HepG2 (cell line): ENCODE data around the gene HSPB9. TPM values are rescaled to one million over a fixed set of nuclear protein-coding genes. Genes with fewer than 3 reads are reported as not detected.

Experiments used
- AHDC1 ChIP-seq: sonication (generic); formaldehyde crosslinking; IDR thresholded peaks from 2 replicates; pipeline ENCODE4 v1.5.1; 2020; ENCODE audit warnings: mild to moderate bottlenecking, missing genetic modification reagents, borderline replicate concordance
- ATF7 ChIP-seq, 2 experiments: fragments of 450-650 bp in 1 of 2; sonication (generic) in 1 of 2; formaldehyde crosslinking in 1 of 2; IDR thresholded peaks; 2 replicates each; pipeline versions ENCODE4 v1.4.0 to v1.6.1; 2016 to 2020; ENCODE audit warnings: antibody characterized with exemption in 1 of 2, mild to moderate bottlenecking in 1 of 2, missing genetic modification reagents in 1 of 2
- CSRNP2 ChIP-seq: sonication (generic); formaldehyde crosslinking; conservative IDR thresholded peaks from 2 replicates; pipeline ENCODE4 v1.8.0; 2022; ENCODE audit warnings: low read depth, missing genetic modification reagents
- JARID2 ChIP-seq: sonication (generic); formaldehyde crosslinking; IDR thresholded peaks from 2 replicates; pipeline ENCODE4 v1.8.1; 2023; ENCODE audit warnings: missing genetic modification reagents, inconsistent platforms; ENCODE audit not compliant: insufficient replicate concordance
- MYPOP ChIP-seq: sonication (generic); formaldehyde crosslinking; IDR thresholded peaks from 2 replicates; pipeline ENCODE4 v1.8.1; 2023; ENCODE audit warnings: mild to moderate bottlenecking, moderate library complexity, missing genetic modification reagents
- ONECUT2 ChIP-seq: sonication (generic); formaldehyde crosslinking; IDR thresholded peaks from 2 replicates; pipeline ENCODE4 v1.4.0; 2020; ENCODE audit warnings: missing genetic modification reagents
- REPIN1 ChIP-seq: sonication (generic); formaldehyde crosslinking; IDR thresholded peaks from 2 replicates; pipeline ENCODE4 v1.8.0; 2022; ENCODE audit warnings: missing genetic modification reagents, low read depth, mild to moderate bottlenecking, borderline replicate concordance
- TBP ChIP-seq: sonication (generic); formaldehyde crosslinking; IDR thresholded peaks from 2 replicates; pipeline ENCODE4 v1.5.0; 2020; ENCODE audit warnings: missing genetic modification reagents
- ZFAT ChIP-seq: sonication (generic); formaldehyde crosslinking; conservative IDR thresholded peaks from 2 replicates; pipeline ENCODE4 v1.8.1; 2023; ENCODE audit warnings: missing genetic modification reagents, inconsistent platforms
- ZNF18 ChIP-seq: sonication (generic); formaldehyde crosslinking; IDR thresholded peaks from 2 replicates; pipeline ENCODE4 v1.8.0; 2022; ENCODE audit warnings: mild to moderate bottlenecking, missing genetic modification reagents; ENCODE audit not compliant: insufficient replicate concordance
- ZNF333 ChIP-seq: sonication (generic); formaldehyde crosslinking; IDR thresholded peaks from 2 replicates; pipeline ENCODE4 v1.4.0; 2020; ENCODE audit warnings: mild to moderate bottlenecking, missing genetic modification reagents, borderline replicate concordance
- ZNF660 ChIP-seq: sonication (generic); formaldehyde crosslinking; IDR thresholded peaks from 2 replicates; pipeline ENCODE4 v1.5.1; 2020; ENCODE audit warnings: mild to moderate bottlenecking, low read depth, missing genetic modification reagents, borderline replicate concordance
- ZNF772 ChIP-seq: sonication (generic); formaldehyde crosslinking; IDR thresholded peaks from 2 replicates; pipeline ENCODE4 v1.5.0; 2020; ENCODE audit warnings: mild to moderate bottlenecking, missing genetic modification reagents
- ZNF776 ChIP-seq: sonication (generic); formaldehyde crosslinking; IDR thresholded peaks from 2 replicates; pipeline ENCODE4 v1.4.0; 2020; ENCODE audit warnings: mild to moderate bottlenecking, missing genetic modification reagents
- ZSCAN5A ChIP-seq: sonication (generic); formaldehyde crosslinking; IDR thresholded peaks from 2 replicates; pipeline ENCODE4 v1.8.0; 2022; ENCODE audit warnings: mild to moderate bottlenecking, missing genetic modification reagents, borderline replicate concordance
- polyA plus RNA-seq, 8 experiments: library from polyadenylated mRNA; depleted of rRNA in 3 of 8; stranded (reverse) in 7 of 8; unstranded in 1 of 8; fragments of >200 nt; fragmentation: Illumina TruSeq in 4 of 8; extraction: Trizol in 4 of 8; gene quantifications; 2 replicates each; pipeline versions ENCODE4 v1.2.1 to v1.2.3, GENCODE V29; 2011 to 2016; ENCODE audit warnings: low read depth in 4 of 8, missing spikeins in 1 of 8, mixed read lengths in 1 of 8; ENCODE audit not compliant: insufficient read depth in 1 of 8
- total RNA-seq, 5 experiments: library from RNA; depleted of rRNA; stranded (reverse); fragments of >200 nt; fragmentation: Illumina TruSeq; extraction: Trizol; gene quantifications; 2 replicates each; pipeline ENCODE4 v1.2.3, GENCODE V29; 2016; ENCODE audit warnings: low read depth in 1 of 5

Gene HSPB9
- total and polyA plus RNA-seq, 2 of the 13 experiments (the other 11 are each of a cell fraction or from before 2014, with no cell fraction given) = 0.05 to 0.24 TPM

GRCh38 chr17:42120770-42121769 lies 1.5 kb upstream of the HSPB9 start, which contains the start of gene KAT2A (continued):
- peak; percentile 56; the same call in 1 of the 2 replicates for TF ChIP-seq REPIN1 (CRISPR knock-in tag)
- no peak; the same call in 1 of the 2 replicates for TF ChIP-seq ZNF776
- no peak for TF ChIP-seq ZNF18 (CRISPR knock-in tag)
- TF ChIP-seq ZNF772 (CRISPR knock-in tag) = peak; percentile 75; the same call in 1 of the 2 replicates
- no peak for TF ChIP-seq TBP (CRISPR knock-in tag)
- no peak for TF ChIP-seq AHDC1 (CRISPR knock-in tag)
- no peak for TF ChIP-seq ONECUT2 (CRISPR knock-in tag)
- no peak for TF ChIP-seq ZNF333 (CRISPR knock-in tag)
- TF ChIP-seq ZSCAN5A (CRISPR knock-in tag) = no peak
- TF ChIP-seq CSRNP2 (CRISPR knock-in tag) = no peak
- TF ChIP-seq ZFAT (CRISPR knock-in tag) = no peak
- TF ChIP-seq ATF7 (IDR thresholded peaks at IDR 0.05) = no peak
- 0 out of 2 replicates have a peak, but pooled peaks have one; percentile 26 for TF ChIP-seq ATF7 (CRISPR knock-in tag; IDR thresholded peaks at IDR 0.05)
- TF ChIP-seq MYPOP (CRISPR knock-in tag) = no peak
- TF ChIP-seq ZNF660 (CRISPR knock-in tag) = no peak
- no peak for TF ChIP-seq JARID2 (CRISPR knock-in tag)
